SK-N-SH treated with all-trans-retinoic acid at 6 μM for 48 hours (cell line): ENCODE measurements around the gene PCNT.

ENCODE experiments used
- ATAC-seq: fragments of 200-7000 bp; cut with Tn5 transposase; 3 replicates; pipeline ENCODE4 v1.9.1; 2020; ENCODE audit warnings: mild to moderate bottlenecking, moderate library complexity
- ARNTL ChIP-seq: fragments of 450-650 bp; formaldehyde crosslinking; IDR thresholded peaks from 2 replicates; pipeline ENCODE4 v1.5.0; 2020; ENCODE audit warnings: low read depth, mild to moderate bottlenecking, moderate library complexity, borderline replicate concordance
- BACH2 ChIP-seq: fragments of 250-450 bp; sonication (Bioruptor Pico); IDR thresholded peaks from 2 replicates; pipeline ENCODE4 v1.9.0; 2021; ENCODE audit warnings: mild to moderate bottlenecking, borderline replicate concordance
- CSRNP3 ChIP-seq: fragments of 250-450 bp; sonication (Bioruptor Pico); IDR thresholded peaks from 2 replicates; pipeline ENCODE4 v1.5.1; 2021; ENCODE audit warnings: mild to moderate bottlenecking, moderate library complexity
- GLIS3 ChIP-seq: fragments of 250-450 bp; sonication (Bioruptor Pico); IDR thresholded peaks from 2 replicates; pipeline ENCODE4 v1.5.0; 2020; ENCODE audit warnings: mild to moderate bottlenecking, moderate library complexity
- ISL1 ChIP-seq: fragments of 250-450 bp; sonication (Bioruptor Pico); IDR thresholded peaks from 2 replicates; pipeline ENCODE4 v2.1.2; 2022; ENCODE audit warnings: mild to moderate bottlenecking, moderate library complexity
- OSR1 ChIP-seq: fragments of 250-450 bp; sonication (Bioruptor Pico); IDR thresholded peaks from 2 replicates; pipeline ENCODE4 v1.8.0; 2022; ENCODE audit warnings: moderate library complexity, mild to moderate bottlenecking, inconsistent platforms
- POU6F1 ChIP-seq: fragments of 250-450 bp; sonication (Bioruptor Pico); IDR thresholded peaks from 2 replicates; pipeline ENCODE4 v1.8.0; 2021; ENCODE audit warnings: low read depth, mild to moderate bottlenecking, moderate library complexity, borderline replicate concordance
- PPARA ChIP-seq: fragments of 250-450 bp; sonication (Bioruptor Pico); IDR thresholded peaks from 2 replicates; pipeline ENCODE4 v1.5.0; 2020; ENCODE audit warnings: mild to moderate bottlenecking, borderline replicate concordance
- RARB ChIP-seq: fragments of 250-450 bp; sonication (Bioruptor Pico); IDR thresholded peaks from 2 replicates; pipeline ENCODE4 v1.8.0; 2021; ENCODE audit warnings: mild to moderate bottlenecking, moderate library complexity
- SNAI2 ChIP-seq: fragments of 250-450 bp; sonication (Bioruptor Pico); IDR thresholded peaks from 2 replicates; pipeline ENCODE4 v1.5.0; 2020; ENCODE audit warnings: mild to moderate bottlenecking, moderate library complexity
- TCF4 ChIP-seq: fragments of 250-450 bp; sonication (Bioruptor Pico); IDR thresholded peaks from 2 replicates; pipeline ENCODE4 v1.8.0; 2021; ENCODE audit warnings: mild to moderate bottlenecking, moderate library complexity, borderline replicate concordance
- TOX ChIP-seq: fragments of 250-450 bp; sonication (Bioruptor Pico); IDR thresholded peaks from 2 replicates; pipeline ENCODE4 v1.8.0; 2021; ENCODE audit warnings: mild to moderate bottlenecking, moderate library complexity, borderline replicate concordance
- ZFP30 ChIP-seq: fragments of 450-650 bp; formaldehyde crosslinking; IDR thresholded peaks from 2 replicates; pipeline ENCODE4 v1.5.0; 2022; ENCODE audit warnings: mild to moderate bottlenecking, moderate library complexity
- ZNF565 ChIP-seq: fragments of 450-650 bp; formaldehyde crosslinking; conservative IDR thresholded peaks from 2 replicates; pipeline ENCODE4 v1.5.0; 2020; ENCODE audit warnings: low read depth, mild to moderate bottlenecking, moderate library complexity
- ZNF70 ChIP-seq: fragments of 450-650 bp; formaldehyde crosslinking; IDR thresholded peaks from 2 replicates; pipeline ENCODE4 v1.5.0; 2020; ENCODE audit warnings: mild to moderate bottlenecking, moderate library complexity
- ZNF8 ChIP-seq: fragments of 450-650 bp; formaldehyde crosslinking; IDR thresholded peaks from 2 replicates; pipeline ENCODE4 v1.5.0; 2020; ENCODE audit warnings: mild to moderate bottlenecking, moderate library complexity
- TF ChIP-seq, protein P1 (sequence below): fragments of 250-450 bp; sonication (Bioruptor Pico); IDR thresholded peaks from 2 replicates; pipeline ENCODE4 v1.5.1; 2020; ENCODE audit warnings: low read depth, mild to moderate bottlenecking, moderate library complexity
- TF ChIP-seq, protein P2 (sequence below): fragments of 250-450 bp; sonication (Bioruptor Pico); IDR thresholded peaks from 2 replicates; pipeline ENCODE4 v1.8.0; 2020; ENCODE audit warnings: mild to moderate bottlenecking, moderate library complexity, borderline replicate concordance

PCNT gene

GRCh38 chr21:46388206-46388880 lies 64.4 kb downstream of the PCNT start:
- TF ChIP-seq BACH2 (no peak), SNAI2 (CRISPR knock-in tag) (no peak), ZNF565 (CRISPR knock-in tag) (no peak), TCF4 (CRISPR knock-in tag) (no peak), TOX (no peak)
- ATAC-seq = no peak

- no peak for ATAC-seq
- TF ChIP-seq PPARA (CRISPR knock-in tag) = no peak
- TF ChIP-seq POU6F1 (CRISPR knock-in tag) = no peak
- no peak for TF ChIP-seq ARNTL (CRISPR knock-in tag)
- no peak for TF ChIP-seq BACH2
- TF ChIP-seq OSR1 (CRISPR knock-in tag) = no peak
- no peak for TF ChIP-seq ZNF8 (CRISPR knock-in tag)
- TF ChIP-seq, protein P1, sequence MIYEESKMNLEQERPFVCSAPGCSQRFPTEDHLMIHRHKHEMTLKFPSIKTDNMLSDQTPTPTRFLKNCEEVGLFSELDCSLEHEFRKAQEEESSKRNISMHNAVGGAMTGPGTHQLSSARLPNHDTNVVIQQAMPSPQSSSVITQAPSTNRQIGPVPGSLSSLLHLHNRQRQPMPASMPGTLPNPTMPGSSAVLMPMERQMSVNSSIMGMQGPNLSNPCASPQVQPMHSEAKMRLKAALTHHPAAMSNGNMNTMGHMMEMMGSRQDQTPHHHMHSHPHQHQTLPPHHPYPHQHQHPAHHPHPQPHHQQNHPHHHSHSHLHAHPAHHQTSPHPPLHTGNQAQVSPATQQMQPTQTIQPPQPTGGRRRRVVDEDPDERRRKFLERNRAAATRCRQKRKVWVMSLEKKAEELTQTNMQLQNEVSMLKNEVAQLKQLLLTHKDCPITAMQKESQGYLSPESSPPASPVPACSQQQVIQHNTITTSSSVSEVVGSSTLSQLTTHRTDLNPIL (CRISPR knock-in tag) = no peak
- TF ChIP-seq CSRNP3 = no peak
- TF ChIP-seq RARB (CRISPR knock-in tag) = no peak
- TF ChIP-seq ZNF70 (CRISPR knock-in tag) = no peak
Observed at GRCh38 chr21:46388896-46389295, 64.9 kb downstream of the PCNT start.

- ATAC-seq = no peak
- TF ChIP-seq ZNF70 (CRISPR knock-in tag) (no peak), ZFP30 (CRISPR knock-in tag) (no peak), TCF4 (CRISPR knock-in tag) (no peak), CSRNP3 (no peak), TOX (no peak), PPARA (CRISPR knock-in tag) (no peak), BACH2 (no peak), SNAI2 (CRISPR knock-in tag) (no peak), ISL1 (no peak), POU6F1 (CRISPR knock-in tag) (no peak), GLIS3 (no peak)
- TF ChIP-seq, protein P1 (CRISPR knock-in tag) = no peak
- TF ChIP-seq, protein P2, sequence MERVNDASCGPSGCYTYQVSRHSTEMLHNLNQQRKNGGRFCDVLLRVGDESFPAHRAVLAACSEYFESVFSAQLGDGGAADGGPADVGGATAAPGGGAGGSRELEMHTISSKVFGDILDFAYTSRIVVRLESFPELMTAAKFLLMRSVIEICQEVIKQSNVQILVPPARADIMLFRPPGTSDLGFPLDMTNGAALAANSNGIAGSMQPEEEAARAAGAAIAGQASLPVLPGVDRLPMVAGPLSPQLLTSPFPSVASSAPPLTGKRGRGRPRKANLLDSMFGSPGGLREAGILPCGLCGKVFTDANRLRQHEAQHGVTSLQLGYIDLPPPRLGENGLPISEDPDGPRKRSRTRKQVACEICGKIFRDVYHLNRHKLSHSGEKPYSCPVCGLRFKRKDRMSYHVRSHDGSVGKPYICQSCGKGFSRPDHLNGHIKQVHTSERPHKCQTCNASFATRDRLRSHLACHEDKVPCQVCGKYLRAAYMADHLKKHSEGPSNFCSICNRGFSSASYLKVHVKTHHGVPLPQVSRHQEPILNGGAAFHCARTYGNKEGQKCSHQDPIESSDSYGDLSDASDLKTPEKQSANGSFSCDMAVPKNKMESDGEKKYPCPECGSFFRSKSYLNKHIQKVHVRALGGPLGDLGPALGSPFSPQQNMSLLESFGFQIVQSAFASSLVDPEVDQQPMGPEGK = no peak
Observed at GRCh38 chr21:46390603-46391545, 66.9 kb downstream of the PCNT start.
